NCI-H2029 (cell line): ENCODE results near the gene ARPP19.
"Not testable (repeated sequence)": the region's sequence is repeated elsewhere in the genome, so short reads cannot be mapped to it uniquely, and the experiment has no call there.

Source experiments
- DNase-seq: peaks from one replicate; lab custom pipeline; 2025; lab: John Stamatoyannopoulos, UW

Gene ARPP19, protein sequence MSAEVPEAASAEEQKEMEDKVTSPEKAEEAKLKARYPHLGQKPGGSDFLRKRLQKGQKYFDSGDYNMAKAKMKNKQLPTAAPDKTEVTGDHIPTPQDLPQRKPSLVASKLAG

DNA sequence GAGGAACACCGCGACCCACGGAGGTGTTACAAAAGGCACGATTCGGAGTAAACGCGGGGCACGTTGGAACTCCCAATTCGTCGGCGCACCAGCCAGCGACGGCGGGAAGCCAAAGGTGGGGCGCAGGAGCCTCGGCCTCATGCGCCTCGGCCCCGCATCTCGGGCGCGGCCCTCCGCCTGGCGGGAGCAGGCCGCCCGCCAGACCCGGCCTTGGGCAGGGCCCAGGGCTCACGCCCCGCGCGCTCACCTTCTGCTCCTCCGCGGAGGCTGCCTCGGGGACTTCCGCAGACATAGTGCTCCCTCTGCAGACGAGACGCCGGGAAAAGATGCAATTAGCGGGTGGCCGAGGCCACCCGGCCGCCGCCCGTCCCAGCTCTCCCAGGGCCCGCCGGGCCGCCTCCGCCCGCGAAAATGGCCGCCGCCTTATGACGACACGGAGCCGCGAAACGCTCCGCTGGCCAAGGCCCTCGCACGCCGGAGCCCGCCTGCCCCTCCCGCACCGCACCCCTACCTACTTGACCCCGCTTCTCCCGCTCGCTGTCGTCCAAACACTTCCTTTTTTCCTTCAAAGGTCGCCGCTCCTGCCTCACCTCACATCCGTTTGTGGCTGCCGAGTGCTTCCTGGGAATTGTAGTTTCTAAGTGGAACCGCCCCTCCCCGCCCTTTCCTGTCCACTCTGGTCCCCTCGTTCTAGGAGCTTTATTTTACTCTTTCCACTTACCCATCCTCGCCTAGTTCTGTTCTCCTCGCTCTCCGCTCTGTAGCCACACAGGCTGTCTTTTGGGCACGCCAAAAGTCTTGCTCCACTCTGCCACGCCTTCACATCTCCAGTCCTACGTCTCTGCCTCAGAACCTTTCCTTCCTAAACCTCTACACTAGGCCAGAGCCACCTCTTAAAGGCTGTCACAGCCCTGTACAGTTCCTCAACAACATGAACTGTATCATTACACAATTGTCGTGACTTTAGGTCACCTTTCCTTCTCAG lies at the start of gene ARPP19:
TSS of gene ARPP19 (minus strand) at position 430 of the 985 bp plus-strand sequence. CDS start at position 292, 138 bp downstream.
- DNase-seq, result peak; percentile 78

DNA sequence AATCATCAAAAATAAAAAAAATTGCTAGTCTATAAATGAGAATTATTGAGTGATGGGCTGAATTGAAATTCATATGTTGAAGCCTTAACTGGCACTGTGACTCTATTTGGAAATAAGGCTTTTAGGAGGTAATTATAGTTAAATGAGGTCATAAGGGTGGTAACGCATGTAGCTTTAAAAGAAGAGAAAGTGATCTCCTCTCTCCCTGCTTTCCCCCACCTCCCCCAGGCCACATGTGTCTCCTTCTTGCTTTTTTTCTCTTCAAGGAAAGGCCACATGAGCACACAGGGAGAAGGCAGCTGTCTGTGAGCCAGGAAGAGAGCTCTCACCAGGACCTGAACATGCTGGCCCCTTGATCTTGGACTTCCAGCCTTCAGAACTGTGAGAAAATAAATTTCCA lies 48.2 kb upstream of the ARPP19 start:
- no peak for DNase-seq

DNA sequence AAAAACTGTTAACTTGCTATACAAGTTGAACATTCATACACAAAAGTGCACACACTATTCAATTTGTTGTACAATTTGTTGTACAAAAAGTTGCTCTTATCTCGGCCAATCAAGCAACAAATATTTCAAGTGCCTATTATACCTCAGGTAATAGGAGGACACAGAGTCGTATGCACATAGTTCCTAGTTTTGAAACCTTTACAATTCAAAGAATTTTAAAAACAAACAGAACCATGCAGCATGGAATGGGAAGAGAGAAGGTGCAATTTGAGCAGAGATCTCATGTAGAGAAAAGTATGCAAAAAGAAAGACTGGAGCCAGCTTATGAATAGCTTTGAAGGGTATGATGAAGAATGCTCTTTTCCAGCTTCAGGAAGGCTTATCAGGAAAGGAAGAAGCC lies 46.5 kb upstream of the ARPP19 start:
- DNase-seq, result no peak

DNA sequence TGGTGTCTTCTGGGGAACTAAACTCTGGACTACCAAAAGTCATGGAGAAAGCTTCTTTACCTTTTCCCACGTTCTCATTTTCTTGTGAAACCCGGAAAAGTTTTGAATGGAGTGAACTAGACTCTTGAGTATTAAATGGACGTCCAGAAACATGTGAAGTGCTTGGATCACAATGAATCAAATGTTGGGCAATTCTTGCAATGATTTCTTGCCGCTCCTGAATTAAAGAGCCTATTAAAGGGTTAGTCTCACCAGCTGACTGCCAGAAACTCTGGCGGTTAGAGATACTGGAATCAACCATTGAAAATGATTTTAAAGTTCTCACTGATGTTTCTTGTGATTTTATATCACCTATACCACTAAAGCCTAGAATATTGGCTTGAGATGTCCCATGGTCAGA lies 40.8 kb upstream of the ARPP19 start:
- no peak for DNase-seq

DNA sequence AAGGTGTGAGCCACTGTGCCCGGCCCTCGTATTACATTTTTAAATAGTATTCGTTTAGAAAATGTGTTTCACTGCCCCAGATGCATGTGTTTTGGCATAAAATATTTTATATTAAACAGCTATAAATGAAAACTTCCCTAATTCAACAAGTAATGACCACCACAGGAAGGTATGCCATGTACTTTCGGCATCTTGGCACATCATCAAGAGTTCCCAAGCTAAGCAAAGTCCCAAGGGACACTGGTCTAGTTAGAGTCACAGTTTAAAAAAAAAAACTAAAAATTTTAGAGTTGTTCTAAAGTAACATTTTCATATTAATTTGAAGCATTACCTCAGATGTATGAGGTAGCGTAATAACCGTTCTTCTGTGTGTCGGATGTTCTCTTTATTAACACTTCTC lies 15.6 kb upstream of the ARPP19 start:
- no peak for DNase-seq

DNA sequence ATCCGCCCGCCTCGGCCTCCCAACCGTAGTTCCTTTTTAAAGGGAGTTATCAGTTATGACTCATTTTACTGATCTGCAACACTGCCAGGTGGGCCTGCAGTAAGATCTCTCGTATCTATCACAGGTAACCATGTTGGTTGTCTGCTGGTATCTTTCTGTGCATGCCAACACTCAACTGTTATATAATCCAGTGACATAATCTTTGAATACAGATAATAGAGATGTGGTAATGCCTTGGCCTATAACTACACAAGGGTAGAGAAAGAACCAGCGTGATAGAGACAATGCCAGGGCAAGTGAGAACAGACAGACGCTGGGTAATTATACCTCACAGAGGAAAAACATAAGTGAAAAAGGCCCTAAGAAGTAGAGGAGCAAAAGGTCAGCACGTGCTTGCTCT lies 11.0 kb upstream of the ARPP19 start:
- no peak for DNase-seq

DNA sequence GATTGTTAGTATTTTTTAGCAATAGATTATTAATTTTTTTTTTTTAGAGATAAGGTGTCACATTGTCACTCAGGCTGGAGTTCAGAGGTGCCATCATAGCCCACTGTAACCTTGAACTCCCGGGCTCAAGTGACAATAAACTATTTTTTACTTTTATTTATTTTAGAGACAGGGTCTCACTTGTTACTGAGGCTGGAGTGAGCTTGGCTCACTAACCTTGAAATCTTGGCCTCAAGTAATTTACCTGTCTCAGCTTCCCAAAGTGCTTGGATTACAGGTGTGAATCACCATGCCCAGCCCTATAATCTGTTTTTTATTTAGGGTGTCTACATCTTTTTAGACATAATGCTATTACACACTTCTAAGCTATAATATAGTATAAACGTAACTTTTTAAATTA lies 7.9 kb upstream of the ARPP19 start:
- DNase-seq, result no peak

DNA sequence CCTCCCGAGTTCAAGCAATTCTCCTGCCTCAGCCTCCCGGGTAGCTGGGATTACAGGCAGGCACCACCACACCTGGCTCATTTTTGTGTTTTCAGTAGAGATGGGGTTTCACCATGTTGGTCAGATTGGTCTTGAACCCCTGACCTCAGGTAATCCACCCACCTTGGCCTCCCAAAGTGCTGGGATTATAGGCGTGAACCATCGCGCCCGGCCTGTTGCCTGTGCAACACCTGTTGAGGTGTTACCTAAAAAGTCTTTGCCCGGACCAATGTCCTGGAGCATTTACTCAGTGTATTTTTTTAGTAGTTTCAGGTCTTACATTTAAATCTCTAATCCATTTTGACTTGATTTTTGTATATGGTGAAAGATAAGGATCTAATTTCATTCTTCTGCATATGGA lies 6.7 kb upstream of the ARPP19 start:
- DNase-seq, result not testable (repeated sequence)

DNA sequence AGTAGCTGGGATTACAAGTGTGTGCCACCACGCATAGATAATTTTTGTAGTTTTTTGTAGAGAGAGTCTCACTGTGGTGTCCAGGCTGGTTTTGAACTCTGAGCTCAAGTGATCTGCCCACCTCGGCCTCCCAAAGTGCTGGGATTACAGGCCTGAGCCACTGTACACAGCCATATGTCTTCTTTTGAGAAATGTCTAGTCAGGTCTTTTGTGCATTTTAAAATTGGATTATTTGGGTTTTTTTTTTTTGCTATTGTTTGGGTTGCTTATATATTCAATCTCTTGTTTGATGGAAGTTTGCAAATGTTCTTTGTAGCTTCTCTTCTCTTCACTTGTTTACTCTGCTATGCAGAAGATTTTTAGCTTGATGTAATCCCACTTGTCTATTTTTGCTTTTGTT lies 6.2 kb upstream of the ARPP19 start:
- DNase-seq, result no peak

DNA sequence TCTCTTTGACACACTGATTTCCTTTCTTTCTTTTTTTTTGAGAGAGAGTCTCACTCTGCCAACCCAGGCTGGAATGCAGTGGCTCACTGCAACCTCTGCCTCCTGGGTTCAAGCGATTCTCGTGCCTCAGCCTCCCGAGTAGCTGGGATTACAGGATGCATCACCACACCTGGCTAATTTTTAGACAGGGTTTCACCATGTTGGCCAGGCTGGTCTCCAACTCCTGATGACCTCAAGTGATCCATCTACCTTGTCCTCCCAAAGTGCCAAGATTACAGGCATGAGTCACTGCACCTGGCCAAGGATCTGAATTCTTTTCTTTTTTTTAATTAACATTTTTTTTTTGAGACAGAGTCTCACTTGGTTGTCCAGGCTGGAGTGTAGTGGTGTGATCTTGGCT lies 5.8 kb upstream of the ARPP19 start:
- not testable (repeated sequence) for DNase-seq

DNA sequence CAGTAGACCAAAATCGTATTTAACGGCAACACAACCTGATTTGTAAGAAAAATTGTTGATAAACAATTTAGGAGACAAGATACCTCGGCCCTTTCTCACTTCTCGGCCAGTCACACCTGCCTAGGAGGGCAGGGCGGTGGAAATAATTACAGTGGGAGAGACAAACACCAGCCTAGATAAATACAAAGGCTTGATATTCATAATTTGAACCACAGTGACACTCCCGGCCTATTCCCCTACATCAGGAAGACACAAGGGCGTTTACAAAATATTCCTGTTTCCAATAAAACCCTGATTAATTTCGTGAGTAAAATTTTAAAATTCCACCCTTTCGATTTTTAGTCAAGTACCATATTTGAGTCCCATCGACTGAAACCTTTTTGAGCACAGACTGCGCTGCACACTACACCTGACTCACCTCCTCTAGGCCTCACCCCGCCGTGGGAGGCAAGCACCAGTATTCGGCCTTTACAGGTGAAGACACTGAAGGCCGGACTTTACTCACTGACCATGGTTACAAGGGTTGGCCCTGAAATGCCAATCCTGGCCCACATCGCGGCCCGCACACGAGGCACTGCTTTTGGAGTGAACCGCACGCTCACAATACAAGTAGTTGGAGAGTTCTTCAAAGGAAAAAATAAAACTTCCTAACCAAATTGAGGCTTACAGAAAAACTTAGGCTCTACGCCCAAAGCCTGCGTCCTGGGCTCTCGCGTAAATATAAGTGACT lies 794 bp downstream of the ARPP19 start:
- peak; percentile 8 for DNase-seq

DNA sequence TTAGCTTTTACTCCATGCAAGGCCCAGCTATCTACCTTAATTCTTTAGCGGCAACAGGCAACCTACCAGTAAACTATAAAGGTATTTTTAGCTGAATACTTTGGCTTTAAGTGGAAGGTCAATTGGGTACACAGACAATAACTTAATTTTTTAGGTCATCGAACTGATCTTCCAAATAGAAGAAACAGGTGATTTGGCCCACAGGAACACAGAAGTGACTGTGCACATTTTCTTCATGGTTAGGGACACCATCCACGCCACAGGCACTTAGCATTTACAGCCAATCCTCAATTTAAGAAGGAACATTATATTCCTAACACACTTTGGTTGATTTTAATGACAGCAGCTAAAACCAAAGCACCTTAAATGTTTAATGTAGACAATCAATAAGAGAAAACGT lies 1.9 kb downstream of the ARPP19 start:
- no peak for DNase-seq

DNA sequence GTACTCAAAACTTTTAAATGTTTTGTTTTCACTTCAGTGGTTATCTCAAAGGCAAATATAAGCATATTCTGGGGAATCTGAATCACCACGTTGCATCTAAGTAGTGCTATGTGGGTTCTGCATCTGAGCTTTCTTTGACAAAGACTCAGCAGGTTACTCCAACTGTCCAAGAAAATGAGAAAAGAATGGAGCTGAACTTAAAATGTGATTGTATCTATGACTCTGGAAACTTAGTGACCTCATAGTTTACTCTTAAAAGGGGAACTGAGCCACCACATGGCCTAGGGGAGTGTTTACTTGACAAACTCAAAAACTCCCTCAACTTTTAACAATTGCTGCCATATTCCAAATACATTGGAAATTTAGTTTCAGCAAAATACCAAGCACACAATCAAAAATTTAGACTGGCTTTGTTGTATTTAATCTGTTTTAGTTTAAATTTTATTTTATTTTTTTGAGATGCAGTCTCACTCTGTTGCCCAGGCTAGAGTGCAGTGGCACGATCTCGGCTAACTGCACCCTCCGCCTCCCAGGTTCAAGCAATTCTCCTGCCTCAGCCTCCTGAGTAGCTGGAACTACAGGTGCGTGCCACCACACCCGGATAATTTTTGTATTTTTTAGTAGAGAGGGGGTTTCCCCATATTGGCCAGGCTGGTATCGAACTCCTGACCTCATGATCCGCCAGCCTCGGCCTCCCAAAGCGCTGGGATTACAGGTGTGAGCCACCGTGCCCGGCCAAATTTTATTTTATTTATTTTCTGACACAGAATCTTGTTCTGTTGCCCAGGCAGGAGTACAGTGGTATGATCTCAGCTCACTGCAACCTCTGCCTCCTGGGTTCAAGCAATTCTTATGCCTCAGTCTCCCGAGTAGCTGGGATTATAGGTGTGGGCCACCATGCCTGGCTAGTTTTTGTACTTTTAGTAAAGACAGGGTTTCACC lies 3.1 kb downstream of the ARPP19 start:
- DNase-seq, result not testable (repeated sequence)

DNA sequence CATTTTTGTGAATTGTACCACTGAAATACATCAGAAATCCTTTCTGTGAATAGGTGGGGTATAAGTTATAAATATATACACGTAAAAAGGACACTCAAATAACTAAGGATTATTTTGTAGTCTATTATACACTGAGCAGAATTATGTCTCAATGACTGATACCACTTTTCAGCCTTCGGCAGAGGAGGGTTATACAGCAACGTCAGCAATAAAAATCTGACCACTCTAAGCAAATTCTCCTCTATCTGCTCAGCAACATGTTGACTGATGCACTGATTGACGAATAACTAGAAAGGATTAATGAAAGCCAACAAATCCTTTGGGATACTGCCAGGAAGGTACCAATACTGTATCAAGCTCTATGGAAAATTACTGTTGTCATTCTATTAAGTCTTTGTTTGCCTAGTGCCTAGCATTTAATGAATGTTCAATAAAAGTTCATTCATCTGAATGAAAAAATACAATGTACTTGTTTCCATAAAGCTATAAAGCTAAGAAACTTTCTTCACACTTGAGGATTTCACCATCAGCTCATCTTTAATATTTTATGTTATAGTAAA lies 5.2 kb downstream of the ARPP19 start:
- DNase-seq, result no peak

DNA sequence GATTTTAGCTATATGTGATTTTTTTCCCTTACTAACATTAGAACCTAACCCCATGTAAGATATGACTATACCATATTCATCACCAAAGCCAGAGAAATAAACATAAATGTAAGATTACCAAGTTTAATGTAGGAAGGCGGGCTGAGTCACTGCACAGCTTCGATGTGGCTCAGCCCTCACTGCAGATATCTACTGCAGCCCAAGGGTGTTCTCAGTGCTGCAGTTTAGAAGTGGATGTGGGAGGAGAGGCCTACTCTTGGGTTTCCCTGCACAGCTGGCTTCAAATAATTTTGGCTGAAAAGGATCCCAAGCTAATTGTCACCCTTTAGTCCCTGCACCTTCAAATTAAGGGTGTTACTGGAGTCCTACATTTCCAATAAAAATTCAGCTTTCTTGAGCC lies 9.3 kb downstream of the ARPP19 start:
- DNase-seq, result no peak

DNA sequence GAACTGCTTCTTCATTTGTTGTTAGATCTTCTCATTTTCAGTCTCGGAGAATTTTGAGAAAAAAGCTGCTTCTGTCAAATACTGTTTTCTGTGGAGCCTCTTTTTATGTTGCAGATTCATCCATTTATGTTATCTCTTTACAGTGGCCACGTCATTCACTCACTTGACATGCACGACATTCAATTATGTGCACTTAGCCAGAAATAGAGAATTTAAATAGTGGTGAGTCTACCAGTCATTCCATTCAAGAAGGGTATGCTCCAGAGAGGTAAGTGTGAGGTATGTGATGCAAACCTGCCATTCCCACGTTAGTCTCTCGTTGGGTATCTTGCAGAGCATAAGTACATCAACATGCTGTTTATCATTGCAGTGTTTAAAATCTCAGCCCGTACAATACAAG lies 9.8 kb downstream of the ARPP19 start:
- no peak for DNase-seq

DNA sequence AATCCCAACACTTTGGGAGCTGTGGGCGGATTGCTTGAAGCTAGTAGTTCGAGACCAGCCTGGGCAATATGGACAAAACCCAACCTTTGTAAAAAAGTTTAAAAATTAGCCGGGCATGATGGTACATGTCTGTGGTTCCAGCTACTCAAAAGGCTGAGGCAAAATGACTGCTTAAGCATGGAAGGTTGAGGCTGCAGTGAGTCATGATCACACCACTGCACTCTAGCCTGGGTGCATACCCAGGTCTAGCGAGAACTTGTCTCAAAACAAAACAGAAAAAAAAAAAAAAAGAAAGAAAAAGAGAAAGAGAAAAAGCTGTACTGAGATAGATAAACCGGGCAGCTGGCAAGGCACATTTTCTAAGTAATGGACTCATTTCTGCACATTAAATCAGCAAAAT lies 10.6 kb downstream of the ARPP19 start:
- no peak for DNase-seq

DNA sequence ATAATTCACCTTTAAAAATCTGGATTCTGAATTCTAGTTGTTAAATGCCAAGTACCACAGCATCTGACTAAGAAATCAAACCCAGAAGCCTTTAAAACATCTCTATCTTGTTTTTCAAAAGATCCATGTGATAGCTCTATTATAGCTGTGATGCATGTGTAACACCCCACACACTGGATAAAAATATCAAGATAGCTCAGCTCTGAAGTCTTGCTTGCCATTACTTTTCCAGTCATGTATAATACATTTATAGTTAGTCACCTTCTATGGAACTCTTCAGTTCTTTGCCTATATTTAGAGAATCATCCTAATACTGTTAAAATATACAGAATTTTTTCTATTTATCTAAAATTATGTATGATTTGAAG lies 11.6 kb downstream of the ARPP19 start:
- DNase-seq, result no peak

DNA sequence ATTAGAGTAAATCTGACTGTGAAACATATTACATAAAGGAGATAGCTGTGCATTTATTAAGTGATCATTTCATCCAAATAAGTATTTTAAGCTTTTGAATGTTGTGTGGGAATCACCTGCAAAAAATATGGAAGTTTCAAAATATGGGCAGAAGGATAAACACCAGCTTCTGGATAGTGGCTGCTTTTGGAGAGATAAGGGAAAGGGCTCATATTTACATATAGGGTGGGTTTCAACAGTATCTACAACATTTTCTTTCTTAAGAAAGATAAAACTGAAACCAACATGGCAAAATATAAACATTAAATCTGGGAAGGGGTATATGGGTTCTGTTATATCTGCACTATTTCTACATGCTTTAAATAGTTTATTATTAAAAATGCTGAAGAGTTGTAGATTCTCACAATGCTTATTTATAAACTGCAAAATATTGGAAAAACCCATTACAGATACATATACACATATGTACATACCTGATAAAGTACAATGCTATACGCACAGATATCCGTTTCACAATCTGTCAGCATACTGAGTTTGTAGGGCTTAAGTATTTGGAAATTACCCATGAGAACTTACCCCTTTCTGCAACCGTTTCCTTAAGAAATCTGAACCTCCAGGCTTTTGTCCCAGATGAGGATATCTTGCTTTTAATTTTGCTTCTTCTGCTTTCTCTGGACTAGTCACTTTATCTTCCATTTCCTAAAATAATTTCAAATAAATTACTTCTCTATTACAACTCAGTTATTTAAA lies 12.1 kb downstream of the ARPP19 start:
- no peak for DNase-seq

DNA sequence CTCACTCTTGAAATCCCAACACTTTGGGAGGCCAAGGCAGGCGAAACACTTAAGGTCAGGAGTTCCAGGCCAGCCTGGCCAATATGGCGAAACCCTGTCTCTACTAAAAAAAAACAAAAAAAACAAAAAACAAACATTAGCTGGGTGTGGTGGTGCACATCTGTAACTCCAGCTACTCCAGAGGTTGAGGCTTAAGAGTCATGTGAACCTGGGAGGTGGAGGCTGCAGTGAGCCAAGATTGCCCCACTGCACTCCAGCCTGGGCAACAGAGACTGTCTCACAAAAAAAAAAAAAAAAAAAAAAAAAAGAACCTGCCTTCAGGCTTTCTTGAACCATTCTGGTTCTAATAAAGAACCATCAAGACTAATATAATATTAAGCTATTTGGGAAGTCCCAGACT lies 16.5 kb downstream of the ARPP19 start:
- DNase-seq, result no peak

DNA sequence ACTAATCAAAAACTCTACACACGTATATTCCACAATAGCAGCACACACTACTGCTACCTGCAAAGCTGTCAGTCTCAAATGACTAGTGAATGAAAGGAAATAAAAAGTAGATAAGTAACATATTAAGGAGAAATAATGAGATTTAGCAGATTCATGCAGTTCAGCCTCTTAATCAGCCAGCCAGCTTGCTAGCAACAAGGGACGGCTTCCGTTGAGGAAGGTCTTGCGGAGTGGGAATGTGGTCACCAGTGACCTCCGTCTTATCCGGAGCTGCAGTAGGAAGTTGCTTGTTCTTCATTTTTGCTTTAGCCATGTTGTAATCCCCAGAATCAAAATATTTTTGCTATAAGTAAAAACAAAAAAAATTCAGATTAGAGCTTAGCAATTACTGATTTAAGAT lies 17.1 kb downstream of the ARPP19 start:
- no peak for DNase-seq
